Cortex of kidney (tissue), 1 donor: Measurements from ENCODE around the gene SSPN.

Source experiments
- DNase-seq: peaks from one replicate; lab custom pipeline; 2025; lab: John Stamatoyannopoulos, UW

Gene SSPN

DNA sequence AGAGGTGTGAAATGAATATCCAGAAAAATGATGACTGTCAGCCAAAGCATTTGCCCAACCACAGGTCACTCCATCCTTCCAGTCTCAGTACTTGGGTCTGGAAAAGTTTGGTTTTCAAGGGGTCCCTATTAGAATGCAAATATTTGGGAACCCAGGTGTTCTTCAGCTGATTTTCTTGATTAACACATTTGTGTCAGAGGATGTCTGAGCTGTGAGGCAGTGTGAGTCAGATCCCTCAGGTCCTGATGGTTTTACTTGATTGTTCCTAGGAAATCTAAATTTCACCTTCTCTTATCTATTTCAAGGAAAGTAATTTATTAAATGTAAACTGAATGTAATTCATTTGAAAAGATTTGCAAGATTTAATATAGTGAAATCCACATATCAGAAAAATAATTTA, 71.5 kb downstream of the SSPN start:
- no peak for DNase-seq

GRCh38 chr12:26268841-26269561, 73.6 kb downstream of the SSPN start:
- DNase-seq = no peak

- no peak for DNase-seq
Measured at GRCh38 chr12:26269562-26270284, 74.3 kb downstream of the SSPN start.

DNA sequence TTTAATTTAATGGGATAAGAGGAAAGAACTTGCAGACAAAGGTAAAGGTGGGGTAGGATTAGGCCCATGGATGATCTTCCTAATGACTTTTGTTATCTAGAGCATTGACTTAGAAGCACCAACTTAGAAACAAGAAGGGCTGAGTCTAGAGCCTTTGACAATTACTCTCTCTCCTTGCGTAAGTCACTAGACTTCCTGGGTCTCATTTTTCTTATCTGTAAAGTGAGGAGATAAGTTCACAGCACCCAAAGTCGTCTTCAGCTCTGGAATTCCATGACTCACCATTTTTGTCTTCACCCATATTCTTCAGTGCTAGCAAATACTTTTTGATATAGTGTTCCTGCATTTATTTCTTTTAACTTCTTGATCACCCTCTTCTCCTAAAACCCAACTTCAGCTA, 75.7 kb downstream of the SSPN start:
- no peak for DNase-seq

DNA sequence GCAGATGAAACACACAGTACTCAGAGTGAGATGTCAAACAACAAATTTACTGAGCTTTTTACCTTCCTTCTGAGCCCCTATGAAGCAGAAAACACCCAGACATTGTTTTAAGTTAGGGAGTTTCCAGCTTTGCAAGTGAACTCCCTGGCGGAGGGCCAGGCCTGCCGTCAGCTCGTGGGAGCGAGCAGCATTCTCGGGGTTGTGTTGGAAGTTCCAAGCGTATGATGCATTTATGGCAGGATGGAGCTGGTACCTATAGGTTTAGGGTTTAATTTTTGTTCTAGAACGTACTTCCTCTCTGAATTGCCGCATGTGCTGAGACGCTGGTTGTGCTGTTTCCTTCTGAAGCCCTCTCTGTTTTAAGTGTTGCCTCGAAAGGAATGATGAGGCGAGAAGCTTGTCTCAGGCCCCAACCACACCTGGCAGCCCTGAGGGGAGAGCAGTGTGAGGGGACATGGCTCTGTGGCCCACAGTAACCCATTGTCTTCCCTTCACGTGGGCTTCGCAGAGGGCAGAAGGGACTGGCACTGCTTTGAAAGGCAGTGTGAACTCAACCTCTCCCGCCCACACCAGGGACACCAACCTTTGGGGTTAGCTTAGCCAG, 76.6 kb downstream of the SSPN start:
- no peak for DNase-seq

DNA sequence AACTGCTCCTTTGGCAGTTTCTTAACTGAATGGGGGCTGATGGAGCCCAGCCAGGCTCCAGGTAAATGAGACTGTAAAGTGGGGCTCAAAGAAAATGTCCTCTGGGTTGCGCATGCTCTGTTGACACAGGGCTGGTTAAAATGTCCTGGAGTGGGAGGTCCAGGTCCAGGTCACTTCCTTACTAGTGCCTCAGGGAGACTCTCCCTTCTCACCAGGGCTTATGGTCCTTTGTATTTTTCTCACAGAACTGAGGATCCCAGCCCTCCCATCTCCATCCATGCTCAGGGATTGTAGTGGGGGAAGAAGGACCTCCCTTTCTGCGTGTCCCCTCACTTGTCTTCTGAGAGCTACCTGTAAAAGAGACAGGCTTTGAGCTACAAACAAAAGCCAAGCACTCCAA, 77.5 kb downstream of the SSPN start:
- DNase-seq = no peak

GRCh38 chr12:26273811-26274210, 78.4 kb downstream of the SSPN start:
- no peak for DNase-seq

DNA sequence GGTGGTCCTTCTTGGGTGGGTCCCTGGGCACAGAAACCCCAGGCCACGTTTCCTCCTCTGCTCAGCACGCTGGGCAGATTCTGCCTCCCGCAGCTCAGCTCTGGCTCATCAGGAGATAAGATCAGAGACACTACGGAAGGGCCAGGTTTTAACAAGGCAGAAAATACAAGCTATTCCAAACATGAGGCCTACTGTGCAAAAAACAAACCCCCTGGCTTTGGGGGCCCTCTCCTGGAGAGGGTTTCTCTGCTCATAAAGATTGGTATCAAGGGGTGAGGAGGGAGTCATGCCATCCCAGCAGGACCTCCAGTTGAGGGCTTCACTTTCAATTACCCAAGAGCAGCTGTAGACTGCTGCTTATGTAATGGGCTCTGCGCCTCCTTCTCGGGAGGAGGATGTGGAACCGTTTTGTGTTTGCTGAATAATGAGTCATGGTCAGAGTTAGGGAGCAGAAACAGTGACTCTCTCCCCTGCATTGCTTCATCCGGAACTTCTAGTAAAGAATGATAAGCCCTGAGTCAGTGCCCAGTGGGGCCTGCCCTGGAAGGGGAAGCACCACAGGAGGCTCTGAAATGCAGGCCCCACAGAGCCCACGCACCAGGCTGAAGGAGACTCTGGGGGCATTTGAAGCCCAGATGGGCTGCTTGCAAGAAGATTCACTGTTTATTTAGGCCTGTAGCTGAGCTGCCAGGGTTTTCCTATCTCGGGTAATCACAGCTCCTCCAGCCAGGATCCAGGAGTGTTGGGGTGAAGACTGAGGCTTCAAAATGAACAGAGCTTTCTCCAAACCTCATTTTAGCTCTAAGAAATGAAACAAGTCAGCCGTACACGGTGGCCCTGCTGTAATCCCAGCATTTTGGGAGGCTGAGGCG, 79.3 kb downstream of the SSPN start:
- no peak for DNase-seq

DNA sequence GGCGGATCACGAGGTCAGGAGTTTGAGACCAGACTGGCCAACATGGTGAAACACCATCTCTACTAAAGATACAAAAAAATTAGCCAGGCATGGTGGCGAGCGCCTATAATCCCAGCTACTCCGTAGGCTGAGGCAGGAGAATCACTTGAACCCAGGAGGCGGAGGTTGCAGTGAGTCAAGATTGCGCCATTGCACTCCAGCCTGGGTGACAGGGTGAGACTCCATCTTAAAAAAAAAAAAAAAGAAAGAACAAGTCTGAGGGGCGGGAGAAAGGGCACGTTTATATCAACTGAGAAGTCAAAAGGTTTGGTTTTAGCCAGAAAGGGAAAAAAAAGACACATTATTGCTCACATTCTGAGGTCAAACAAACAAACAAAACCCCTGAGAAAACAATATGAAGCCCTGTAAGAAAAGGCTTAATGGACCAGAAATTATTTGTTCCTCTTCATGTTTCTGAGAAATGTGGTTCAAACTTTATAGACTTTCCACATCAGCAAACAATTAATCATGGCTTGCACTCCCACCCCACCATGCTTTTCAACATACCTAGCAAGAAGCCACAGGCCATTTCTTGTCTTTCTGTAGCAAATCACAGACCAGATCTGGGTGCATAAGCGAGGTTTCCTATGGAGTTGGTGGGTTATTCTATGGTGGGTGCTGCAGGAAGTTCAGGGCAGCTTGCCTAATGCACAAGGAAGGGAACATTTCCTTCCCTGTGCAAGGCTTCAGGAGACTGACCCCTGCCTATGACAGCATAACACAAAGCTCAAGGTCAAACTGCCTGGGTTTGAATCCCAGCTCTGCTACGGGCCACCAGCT, 80.1 kb downstream of the SSPN start:
- no peak for DNase-seq

DNA sequence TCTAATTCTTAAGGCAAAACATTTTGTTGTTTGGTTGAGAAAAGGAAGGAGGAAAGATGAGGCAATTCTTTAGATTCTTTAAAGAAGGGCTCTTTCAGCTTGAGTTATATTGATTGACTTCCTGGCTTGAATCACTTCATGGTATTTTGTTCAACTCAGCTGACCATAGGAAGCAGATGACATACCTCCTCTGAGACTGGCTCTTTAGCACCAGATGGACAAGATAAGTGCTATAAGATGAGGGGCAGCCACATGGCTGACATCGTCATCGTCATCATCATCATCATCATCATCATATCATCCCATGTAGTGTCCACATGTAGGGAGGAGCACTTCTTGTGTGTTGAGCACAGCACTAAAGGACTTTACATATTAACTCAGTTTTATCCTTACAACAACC, 81.3 kb downstream of the SSPN start:
- no peak for DNase-seq

GRCh38 chr12:26277506-26278246, 82.3 kb downstream of the SSPN start:
- DNase-seq = no peak

DNA sequence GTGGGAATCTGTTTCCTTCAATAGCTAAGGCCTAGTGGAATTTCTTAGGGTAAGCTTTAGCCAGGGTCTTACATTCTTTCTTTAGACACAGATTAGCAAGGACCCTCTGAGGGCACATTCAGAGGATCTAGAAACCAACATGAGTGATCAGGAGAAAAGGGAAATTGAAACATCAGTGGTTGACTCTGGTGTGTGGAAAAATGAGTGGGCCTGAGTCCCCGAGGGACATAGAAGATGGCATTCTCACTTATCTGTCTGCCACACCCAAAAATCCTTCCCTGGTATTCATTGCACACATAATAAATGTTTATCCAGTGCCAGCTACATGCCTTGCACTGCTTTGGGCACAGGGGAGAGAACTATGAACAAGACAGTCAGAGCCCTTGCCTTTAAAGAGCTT, 82.9 kb downstream of the SSPN start:
- DNase-seq = no peak

DNA sequence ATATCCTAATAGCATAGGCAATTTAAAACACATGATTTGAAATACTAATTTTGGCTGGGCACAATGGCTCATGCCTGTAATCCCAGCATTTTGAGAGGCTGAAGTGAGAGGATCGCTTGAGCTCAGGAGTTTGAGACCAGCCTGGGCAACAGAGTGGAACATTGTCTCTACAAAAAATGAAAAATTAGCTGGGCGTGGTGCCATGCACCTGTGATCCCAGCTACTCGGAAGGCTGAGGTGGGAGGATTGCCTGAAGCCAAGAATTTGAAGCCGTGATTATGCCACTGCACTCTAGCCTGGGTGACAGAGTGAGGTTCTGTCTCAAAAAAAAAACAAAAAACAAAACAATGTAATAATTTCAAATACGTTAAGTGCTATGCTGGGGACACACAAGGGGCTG, 83.3 kb downstream of the SSPN start:
- no peak for DNase-seq

- no peak for DNase-seq
Measured at GRCh38 chr12:26279091-26279490, 83.7 kb downstream of the SSPN start.

- no peak for DNase-seq
Measured at GRCh38 chr12:26279908-26280307, 84.5 kb downstream of the SSPN start.

GRCh38 chr12:26280869-26281268, 85.5 kb downstream of the SSPN start:
- DNase-seq = no peak

DNA sequence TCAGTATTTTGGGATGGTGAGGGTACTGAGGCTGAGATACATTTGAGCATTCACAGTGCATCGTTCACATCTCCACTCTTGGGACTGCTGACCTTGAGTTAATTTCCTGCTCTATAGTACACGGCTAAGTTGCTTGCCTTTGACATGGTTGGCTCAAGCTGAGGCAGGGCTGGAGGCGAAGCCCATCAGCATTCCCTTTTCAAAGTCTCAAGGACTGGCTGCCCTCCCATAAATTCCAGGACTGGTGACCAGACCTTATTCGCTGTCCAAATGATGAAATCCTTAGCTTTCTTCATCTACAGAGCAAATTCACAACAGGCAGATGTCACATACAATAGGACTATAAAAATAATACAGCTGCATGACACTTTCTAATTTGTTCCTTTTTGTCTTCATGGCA, 85.9 kb downstream of the SSPN start:
- no peak for DNase-seq

DNA sequence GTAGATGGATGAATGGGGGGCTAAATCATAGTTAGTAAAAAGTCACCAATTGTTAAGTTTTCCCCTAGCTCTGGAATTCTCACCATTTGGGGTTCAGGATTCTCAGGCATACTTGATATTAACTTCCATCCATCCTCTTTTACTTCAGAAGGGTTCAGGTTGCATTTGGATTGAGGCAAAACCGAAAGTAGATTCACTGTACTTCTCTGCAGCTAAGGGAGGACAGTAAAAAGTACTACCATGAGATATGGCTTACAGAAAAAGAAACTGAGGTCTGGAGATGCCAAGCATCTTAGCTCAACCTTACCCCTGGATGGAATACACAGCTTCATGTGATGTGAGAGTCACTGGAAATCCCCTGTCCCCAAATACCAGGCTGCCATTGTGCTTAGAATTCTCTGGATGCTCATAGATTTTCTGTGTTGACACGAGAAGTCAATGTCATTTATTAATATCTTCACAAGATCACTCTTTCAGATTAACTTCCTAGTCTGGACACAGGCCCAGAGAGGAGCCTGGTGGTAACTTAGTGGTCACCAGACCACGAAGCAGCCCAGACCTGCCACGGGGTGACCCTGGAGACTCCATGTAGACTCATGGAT, 87.1 kb downstream of the SSPN start:
- DNase-seq = no peak

DNA sequence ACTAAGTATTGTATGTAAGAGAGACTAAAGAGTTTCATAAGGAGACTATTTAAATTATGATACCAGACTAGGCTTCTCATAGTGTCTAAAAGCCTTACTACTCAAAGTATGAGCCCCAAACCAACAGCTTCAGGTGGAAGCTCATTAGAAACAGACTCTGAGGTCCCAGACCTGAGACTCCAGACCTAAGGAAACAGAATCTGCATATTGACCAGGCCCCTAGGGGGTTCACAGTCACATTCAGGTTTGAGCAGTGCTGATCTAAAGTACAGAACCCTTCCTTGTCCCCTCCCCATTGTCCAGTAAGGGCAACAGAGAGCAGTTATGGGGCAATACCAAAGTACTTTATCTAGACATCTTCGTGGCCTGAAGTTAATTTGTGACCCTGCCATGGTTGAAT, 87.7 kb downstream of the SSPN start:
- DNase-seq = no peak

- DNase-seq = no peak
Measured at GRCh38 chr12:26283617-26284016, 88.2 kb downstream of the SSPN start.
